HL-60 (cell line): ENCODE data around the gene ICOS.

ENCODE experiments used
- GABPA ChIP-seq: IDR thresholded peaks from 2 replicates; pipeline ENCODE4 v1.6.1; 2012; ENCODE audit warnings: low read depth
- POLR2AphosphoS5 ChIP-seq: IDR thresholded peaks from 2 replicates; pipeline ENCODE4 v1.6.1; 2012; ENCODE audit warnings: low read depth
- SPI1 ChIP-seq: IDR thresholded peaks from 2 replicates; pipeline ENCODE4 v1.6.1; 2012; ENCODE audit warnings: low read depth, mild to moderate bottlenecking, borderline replicate concordance
- TF ChIP-seq, protein P1 (sequence below): IDR thresholded peaks from one replicate; pipeline ENCODE4 v1.5.1; 2011; ENCODE audit warnings: low read length, control low read depth, inconsistent platforms; ENCODE audit not compliant: insufficient read depth
- TF ChIP-seq, protein P2 (sequence below): IDR thresholded peaks from 2 replicates; pipeline ENCODE4 v1.6.1; 2012; ENCODE audit warnings: low read depth; ENCODE audit not compliant: insufficient replicate concordance

DNA sequence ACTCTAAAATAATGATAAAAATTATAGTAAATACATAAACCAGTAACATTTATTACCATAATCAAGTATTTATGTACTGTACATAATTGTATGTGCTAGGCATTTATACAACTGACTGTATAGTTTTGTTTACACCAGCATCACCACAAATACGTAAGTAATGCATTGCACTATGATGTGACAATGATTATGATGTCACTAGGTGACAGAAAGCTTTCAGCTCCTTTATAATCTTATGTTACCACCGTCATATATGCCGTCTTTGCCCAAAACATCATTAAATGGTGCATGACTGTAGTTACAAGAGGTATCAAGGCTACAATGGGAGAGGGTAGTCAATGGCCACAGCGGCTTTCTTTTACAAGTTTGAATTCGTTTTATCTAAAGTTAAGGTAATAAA, 60.1 kb downstream of the ICOS start:
- TF ChIP-seq, protein P1, sequence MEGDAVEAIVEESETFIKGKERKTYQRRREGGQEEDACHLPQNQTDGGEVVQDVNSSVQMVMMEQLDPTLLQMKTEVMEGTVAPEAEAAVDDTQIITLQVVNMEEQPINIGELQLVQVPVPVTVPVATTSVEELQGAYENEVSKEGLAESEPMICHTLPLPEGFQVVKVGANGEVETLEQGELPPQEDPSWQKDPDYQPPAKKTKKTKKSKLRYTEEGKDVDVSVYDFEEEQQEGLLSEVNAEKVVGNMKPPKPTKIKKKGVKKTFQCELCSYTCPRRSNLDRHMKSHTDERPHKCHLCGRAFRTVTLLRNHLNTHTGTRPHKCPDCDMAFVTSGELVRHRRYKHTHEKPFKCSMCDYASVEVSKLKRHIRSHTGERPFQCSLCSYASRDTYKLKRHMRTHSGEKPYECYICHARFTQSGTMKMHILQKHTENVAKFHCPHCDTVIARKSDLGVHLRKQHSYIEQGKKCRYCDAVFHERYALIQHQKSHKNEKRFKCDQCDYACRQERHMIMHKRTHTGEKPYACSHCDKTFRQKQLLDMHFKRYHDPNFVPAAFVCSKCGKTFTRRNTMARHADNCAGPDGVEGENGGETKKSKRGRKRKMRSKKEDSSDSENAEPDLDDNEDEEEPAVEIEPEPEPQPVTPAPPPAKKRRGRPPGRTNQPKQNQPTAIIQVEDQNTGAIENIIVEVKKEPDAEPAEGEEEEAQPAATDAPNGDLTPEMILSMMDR: no peak
- TF ChIP-seq POLR2AphosphoS5: no peak
- no peak for TF ChIP-seq GABPA
- TF ChIP-seq, protein P2, sequence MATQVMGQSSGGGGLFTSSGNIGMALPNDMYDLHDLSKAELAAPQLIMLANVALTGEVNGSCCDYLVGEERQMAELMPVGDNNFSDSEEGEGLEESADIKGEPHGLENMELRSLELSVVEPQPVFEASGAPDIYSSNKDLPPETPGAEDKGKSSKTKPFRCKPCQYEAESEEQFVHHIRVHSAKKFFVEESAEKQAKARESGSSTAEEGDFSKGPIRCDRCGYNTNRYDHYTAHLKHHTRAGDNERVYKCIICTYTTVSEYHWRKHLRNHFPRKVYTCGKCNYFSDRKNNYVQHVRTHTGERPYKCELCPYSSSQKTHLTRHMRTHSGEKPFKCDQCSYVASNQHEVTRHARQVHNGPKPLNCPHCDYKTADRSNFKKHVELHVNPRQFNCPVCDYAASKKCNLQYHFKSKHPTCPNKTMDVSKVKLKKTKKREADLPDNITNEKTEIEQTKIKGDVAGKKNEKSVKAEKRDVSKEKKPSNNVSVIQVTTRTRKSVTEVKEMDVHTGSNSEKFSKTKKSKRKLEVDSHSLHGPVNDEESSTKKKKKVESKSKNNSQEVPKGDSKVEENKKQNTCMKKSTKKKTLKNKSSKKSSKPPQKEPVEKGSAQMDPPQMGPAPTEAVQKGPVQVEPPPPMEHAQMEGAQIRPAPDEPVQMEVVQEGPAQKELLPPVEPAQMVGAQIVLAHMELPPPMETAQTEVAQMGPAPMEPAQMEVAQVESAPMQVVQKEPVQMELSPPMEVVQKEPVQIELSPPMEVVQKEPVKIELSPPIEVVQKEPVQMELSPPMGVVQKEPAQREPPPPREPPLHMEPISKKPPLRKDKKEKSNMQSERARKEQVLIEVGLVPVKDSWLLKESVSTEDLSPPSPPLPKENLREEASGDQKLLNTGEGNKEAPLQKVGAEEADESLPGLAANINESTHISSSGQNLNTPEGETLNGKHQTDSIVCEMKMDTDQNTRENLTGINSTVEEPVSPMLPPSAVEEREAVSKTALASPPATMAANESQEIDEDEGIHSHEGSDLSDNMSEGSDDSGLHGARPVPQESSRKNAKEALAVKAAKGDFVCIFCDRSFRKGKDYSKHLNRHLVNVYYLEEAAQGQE: no peak
- TF ChIP-seq SPI1: no peak
